SK-N-SH treated with all-trans-retinoic acid at 6 μM for 48 hours (cell line): ENCODE results near the gene GATA6.

ENCODE experiments used
- ESRRG ChIP-seq: fragments of 250-450 bp; sonication (Bioruptor Pico); IDR thresholded peaks from 2 replicates; pipeline ENCODE4 v1.6.1; 2021; ENCODE audit warnings: mild to moderate bottlenecking
- ISL1 ChIP-seq: fragments of 250-450 bp; sonication (Bioruptor Pico); IDR thresholded peaks from 2 replicates; pipeline ENCODE4 v2.1.2; 2022; ENCODE audit warnings: mild to moderate bottlenecking, moderate library complexity
- PPARA ChIP-seq: fragments of 250-450 bp; sonication (Bioruptor Pico); IDR thresholded peaks from 2 replicates; pipeline ENCODE4 v1.5.0; 2020; ENCODE audit warnings: mild to moderate bottlenecking, borderline replicate concordance

DNA sequence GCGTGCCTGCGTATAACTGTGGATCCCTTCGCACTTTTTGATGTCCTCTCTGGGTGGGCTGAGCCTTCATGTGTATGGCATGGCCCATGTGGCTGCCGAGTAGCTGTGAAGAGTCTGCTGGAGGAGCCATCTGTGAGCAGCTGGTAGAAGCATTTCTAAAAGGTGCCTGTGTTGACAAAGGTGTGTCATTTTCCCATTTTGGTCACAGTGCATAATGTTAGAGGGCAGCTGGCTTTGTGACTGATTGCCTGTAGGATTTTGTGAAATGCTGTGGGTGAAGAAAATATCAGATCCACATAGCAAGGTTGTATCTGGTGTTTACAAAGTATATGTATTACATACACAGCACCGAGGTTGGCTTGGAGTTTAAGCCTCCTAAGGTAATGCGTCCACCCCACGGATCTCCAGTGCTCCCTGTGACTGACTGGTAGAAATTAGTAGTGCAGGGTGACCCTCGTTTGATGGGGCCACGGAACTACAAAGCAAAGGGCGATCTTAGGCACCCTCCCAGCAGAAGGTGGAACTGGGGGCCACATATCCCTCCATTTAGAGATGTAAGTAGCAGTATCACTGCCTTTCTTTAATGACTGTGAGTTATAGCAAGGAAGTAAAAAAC lies 16.5 kb downstream of the GATA6 start:
- TF ChIP-seq PPARA (CRISPR knock-in tag) (no peak), ISL1 (CRISPR knock-in tag) (no peak), ESRRG (no peak)
